HG03442 (cell line): ENCODE results near the gene SLC7A10.
"Not testable (repeated sequence)": the region's sequence is repeated elsewhere in the genome, so short reads cannot be mapped to it uniquely, and the experiment has no call there.

ENCODE experiments used
- ATAC-seq: cut with Tn5 transposase; IDR thresholded peaks from one replicate; pipeline ENCODE4 v1.9.1; 2021; ENCODE audit warnings: mild to moderate bottlenecking, moderate library complexity; ENCODE audit not compliant: unreplicated experiment

Gene SLC7A10

GRCh38 chr19:33203529-33203928 is 22.1 kb downstream of the SLC7A10 start:
- no peak for ATAC-seq

- no peak for ATAC-seq
Measured at GRCh38 chr19:33202546-33203507, 22.8 kb downstream of the SLC7A10 start.

- ATAC-seq, result no peak
Measured at GRCh38 chr19:33201886-33202545, 23.6 kb downstream of the SLC7A10 start.

GRCh38 chr19:33201473-33201872 is 24.2 kb downstream of the SLC7A10 start:
- ATAC-seq, result no peak

- no peak for ATAC-seq
Measured at GRCh38 chr19:33199441-33200265, 26.0 kb downstream of the SLC7A10 start.

GRCh38 chr19:33198169-33198568 is 27.5 kb downstream of the SLC7A10 start:
- ATAC-seq, result no peak

- ATAC-seq, result no peak
Measured at GRCh38 chr19:33197591-33198000, 28.1 kb downstream of the SLC7A10 start.

GRCh38 chr19:33196446-33197193 is 29.0 kb downstream of the SLC7A10 start:
- no peak for ATAC-seq

GRCh38 chr19:33195645-33196347 is 29.9 kb downstream of the SLC7A10 start:
- ATAC-seq, result no peak

GRCh38 chr19:33194886-33195644 is 30.6 kb downstream of the SLC7A10 start:
- no peak for ATAC-seq

GRCh38 chr19:33194532-33194885 is 31.1 kb downstream of the SLC7A10 start:
- no peak for ATAC-seq

- no peak for ATAC-seq
Measured at GRCh38 chr19:33193865-33194362, 31.7 kb downstream of the SLC7A10 start, which contains the start of gene LRP3. LRP3 (plus strand) TSS chr19:33194330; CDS start chr19:33194786, 456 bp downstream.

- no peak for ATAC-seq
Measured at GRCh38 chr19:33193269-33193864, 32.3 kb downstream of the SLC7A10 start.

GRCh38 chr19:33192010-33192409 is 33.6 kb downstream of the SLC7A10 start:
- ATAC-seq, result no peak

GRCh38 chr19:33191501-33191900 is 34.1 kb downstream of the SLC7A10 start:
- no peak for ATAC-seq

- not testable (repeated sequence) for ATAC-seq
Measured at GRCh38 chr19:33191092-33191491, 34.6 kb downstream of the SLC7A10 start.

GRCh38 chr19:33189453-33189852 is 36.2 kb downstream of the SLC7A10 start:
- ATAC-seq, result no peak

GRCh38 chr19:33187183-33187540 is 38.5 kb downstream of the SLC7A10 start:
- no peak for ATAC-seq
